CD4-positive, alpha-beta T cell (primary cell): ENCODE measurements around the gene CHD3. TPM values are rescaled to one million over a fixed set of nuclear protein-coding genes. Genes with fewer than 3 reads are reported as not detected.

Experiments used
- ATAC-seq: fragments of 200-7000 bp; cut with Tn5 transposase; one replicate; pipeline ENCODE4 v1.10.0; 2022; ENCODE audit warnings: mild to moderate bottlenecking; ENCODE audit not compliant: poor library complexity
- CTCF ChIA-PET: fragments of 350-600 bp; sonication (Branson Sonifier 250); formaldehyde crosslinking; loops from one replicate; lab custom pipeline; 2021; ENCODE audit warnings: antibody characterized with exemption, inconsistent platforms; lab: Charles Lee
- POLR2A ChIA-PET: fragments of 350-600 bp; sonication (Branson Sonifier 250); formaldehyde crosslinking; loops from one replicate; lab custom pipeline; 2021; ENCODE audit warnings: antibody characterized with exemption, inconsistent platforms; lab: Charles Lee
- DNase-seq, 14 experiments: peaks; one replicate each; pipeline ENCODE4 v3.0.0-alpha.2; 2013 to 2020; ENCODE audit warnings: mixed read lengths in 2 of 14
- H3K27ac ChIP-seq, 2 donors: one replicate each; pipeline versions ENCODE4 v1.5.1 to v1.7.0; 2013; ENCODE audit warnings: low read length in 2 of 2, low read depth in 1 of 2, mild to moderate bottlenecking in 1 of 2
- H3K27me3 ChIP-seq, 2 experiments: 1 replicate in 1 of 2; 2 replicates in 1 of 2; pipeline versions ENCODE4 v1.6.1 to v1.7.0; 2013; ENCODE audit warnings: low read length in 2 of 2, control low read depth in 1 of 2, mild to moderate bottlenecking in 1 of 2, moderate library complexity in 1 of 2; ENCODE audit not compliant: insufficient read depth in 2 of 2, control insufficient read depth in 1 of 2
- H3K36me3 ChIP-seq: one replicate; pipeline ENCODE4 v1.6.1; 2013; ENCODE audit warnings: low read length, control low read depth; ENCODE audit not compliant: insufficient read depth
- H3K4me1 ChIP-seq: one replicate; pipeline ENCODE4 v1.6.1; 2013; ENCODE audit warnings: low read length, control low read depth; ENCODE audit not compliant: insufficient read depth
- H3K4me3 ChIP-seq: one replicate; pipeline ENCODE4 v1.5.1; 2013; ENCODE audit warnings: mild to moderate bottlenecking, low read length, moderate library complexity
- H3K9me3 ChIP-seq, 2 experiments: 1 replicate in 1 of 2; 2 replicates in 1 of 2; pipeline versions ENCODE4 v1.6.1 to v1.7.0; 2013; ENCODE audit warnings: low read length in 2 of 2, mild to moderate bottlenecking in 2 of 2, control low read depth in 1 of 2, moderate library complexity in 1 of 2; ENCODE audit not compliant: control insufficient read depth in 1 of 2, insufficient read depth in 1 of 2
- H3K27ac Mint-ChIP-seq: one replicate; pipeline ENCODE4 v1.8.0; 2020; ENCODE audit warnings: mixed read lengths
- H3K27me3 Mint-ChIP-seq: one replicate; pipeline ENCODE4 v1.8.0; 2021; ENCODE audit warnings: mixed read lengths
- H3K36me3 Mint-ChIP-seq: one replicate; pipeline ENCODE4 v1.8.0; 2021; ENCODE audit warnings: low read depth, mixed read lengths
- H3K4me1 Mint-ChIP-seq: one replicate; pipeline ENCODE4 v1.8.0; 2021; ENCODE audit warnings: low read depth, mixed read lengths
- H3K4me3 Mint-ChIP-seq: one replicate; pipeline ENCODE4 v1.8.0; 2020; ENCODE audit warnings: mild to moderate bottlenecking, mixed read lengths
- H3K9me3 Mint-ChIP-seq: one replicate; pipeline ENCODE4 v1.8.0; 2020; ENCODE audit warnings: mixed read lengths
- CTCF ChIP-seq: fragments of 200-600 bp; IDR thresholded peaks from one replicate; pipeline ENCODE4 v1.8.0; 2022; ENCODE audit warnings: antibody characterized with exemption, mild to moderate bottlenecking
- intact Hi-C, 2 experiments: fragments of 100-400 bp; cut with DNase I in 1 of 2; cut with micrococcal nuclease in 1 of 2; formaldehyde crosslinking; loops; one replicate each; pipeline versions ENCODE4 v1.15.1 to v1.9.0; 2023 to 2025; cut with DNase I, micrococcal nuclease
- total RNA-seq, 174 experiments: library from RNA in 2 of 174; stranded (reverse) in 2 of 174; gene quantifications; one replicate each; pipeline ENCODE4 v1.2.3 and lab custom pipeline; 2021 to 2026

Gene CHD3
- total RNA-seq, 2 experiments from 2014 or later: 263 to 297 TPM

GRCh38 chr17:7857713-7858521, 30.7 kb upstream of the CHD3 start, which contains the start of gene CYB5D1:
Gene CYB5D1 (plus strand): TSS chr17:7858003. CDS start chr17:7858135, 132 bp downstream.
- Mint-ChIP-seq H3K27me3 (no peaks in the 10 kb centered on the region), H3K27ac (no peak within 1 kb of the TSS), H3K9me3 (no peaks in the 10 kb centered on the region), H3K4me3 (no peak within 1 kb of the TSS), H3K4me1 (peaks cover 5% of the 10 kb centered on the region), H3K36me3 (peaks cover 22% of the 10 kb centered on the region)
- ChIA-PET CTCF (interaction anchor here (0.8 to 7.9 kb wide), 12 partner anchors 13 to 171 kb away, joined by 3 to 48 read pairs (median 4); partner anchors contain the start of genes KDM6B and TP53), POLR2A (interaction anchor here (0.6 to 2.6 kb wide), 30 partner anchors 10 to 437 kb away, joined by 3 to 79 read pairs (median 4); partner anchors contain the start of genes CNTROB, CTC1, FXR2 and KDM6B)
- Histone ChIP-seq H3K9me3 (no peaks in the 10 kb centered on the region), H3K27ac (peak within 1 kb of the TSS; percentile 84 to 96), H3K27me3 (no peaks in the 10 kb centered on the region), H3K36me3 (peaks cover 10% of the 10 kb centered on the region), H3K4me3 (peak within 1 kb of the TSS; percentile 74), H3K4me1 (peaks cover 35% of the 10 kb centered on the region)
- no peak for TF ChIP-seq CTCF
- peak; percentile 79 to 94 (median 86) for DNase-seq
- peak; percentile 52 for ATAC-seq
- intact Hi-C loops: loop anchor here (1.0 to 10.0 kb wide), 5 partner anchors 15 to 823 kb away; partner anchors contain the start of genes NEURL4 (in 1 of the 2) and SLC16A13 (in 1 of the 2)

- Mint-ChIP-seq H3K27me3 (no peaks in the 10 kb centered on the region), H3K4me1 (peaks cover 5% of the 10 kb centered on the region), H3K27ac (no peak overlapping the region), H3K9me3 (no peaks in the 10 kb centered on the region), H3K36me3 (peaks cover 21% of the 10 kb centered on the region), H3K4me3 (no peak overlapping the region)
- peaks cover 7% of the 10 kb centered on the region for H3K36me3 ChIP-seq
- DNase-seq: peak in 4 of 14 experiments; percentile 16 to 66 (median 44)
- peaks cover 35% of the 10 kb centered on the region for H3K4me1 ChIP-seq
- no peak for TF ChIP-seq CTCF
- H3K27ac ChIP-seq: peak overlapping the region; percentile 84 to 96
- no peaks in the 10 kb centered on the region for H3K27me3 ChIP-seq
- POLR2A ChIA-PET: interaction anchor here (0.5 to 1.0 kb wide), 3 partner anchors 25 to 311 kb away, joined by 3 to 4 read pairs (median 4); no protein-coding TSS in a partner anchor
- CTCF ChIA-PET: interaction anchor here (2.5 to 7.9 kb wide), 2 partner anchors 12 to 131 kb away, joined by 6 to 48 read pairs; no protein-coding TSS in a partner anchor
- H3K4me3 ChIP-seq: peak overlapping the region; percentile 74
- no peak for ATAC-seq
- intact Hi-C loops: loop anchor here in 1 of 2 experiments (10.0 kb wide), 2 partner anchors 534 to 824 kb away; partner anchors contain the start of genes NEURL4 and SLC16A13
- no peaks in the 10 kb centered on the region for H3K9me3 ChIP-seq
These were observed 30.1 kb upstream of the CHD3 start for GRCh38 chr17:7858522-7858810.

GRCh38 chr17:7859028-7859427, 29.6 kb upstream of the CHD3 start:
- intact Hi-C loops: loop anchor here in 1 of 2 experiments (10.0 kb wide), 2 partner anchors 534 to 824 kb away; partner anchors contain the start of genes NEURL4 and SLC16A13
- Histone ChIP-seq H3K9me3 (no peaks in the 10 kb centered on the region), H3K4me3 (no peak overlapping the region), H3K27ac (no peak overlapping the region), H3K4me1 (peaks cover 35% of the 10 kb centered on the region), H3K27me3 (no peaks in the 10 kb centered on the region), H3K36me3 (peaks cover 3% of the 10 kb centered on the region)
- no peak for TF ChIP-seq CTCF
- H3K27ac Mint-ChIP-seq: no peak overlapping the region
- H3K4me1 Mint-ChIP-seq: peaks cover 5% of the 10 kb centered on the region
- H3K27me3 Mint-ChIP-seq: no peaks in the 10 kb centered on the region
- peaks cover 17% of the 10 kb centered on the region for H3K36me3 Mint-ChIP-seq
- no peak for ATAC-seq
- H3K4me3 Mint-ChIP-seq: no peak overlapping the region
- peak in 2 of 14 experiments; percentile 8 to 40 for DNase-seq
- ChIA-PET POLR2A (interaction anchor here (0.5 to 1.0 kb wide), 3 partner anchors 24 to 311 kb away, joined by 3 to 4 read pairs (median 4); no protein-coding TSS in a partner anchor), CTCF (interaction anchor here (2.5 to 7.9 kb wide), 2 partner anchors 12 to 131 kb away, joined by 6 to 48 read pairs; no protein-coding TSS in a partner anchor)
- no peaks in the 10 kb centered on the region for H3K9me3 Mint-ChIP-seq
